Upper lobe of right lung (tissue), 1 donor: ENCODE measurements around the gene OR6J1. TPM values are rescaled to one million over a fixed set of nuclear protein-coding genes. Genes with fewer than 3 reads are reported as not detected.
A peak's percentile ranks its signal among the peaks of the same experiment; 100 is the strongest.

ENCODE experiments used
- ATAC-seq: fragments of 200-7000 bp; cut with Tn5 transposase; one replicate; pipeline ENCODE4 v1.9.1; 2020; ENCODE audit warnings: mild to moderate bottlenecking, moderate library complexity
- DNase-seq: peaks from one replicate; pipeline ENCODE4 v3.0.0-alpha.2; 2020
- H3K27ac ChIP-seq: fragments of 200-600 bp; one replicate; pipeline ENCODE4 v1.8.0; 2022
- H3K27me3 ChIP-seq: fragments of 200-600 bp; one replicate; pipeline ENCODE4 v1.8.0; 2022; ENCODE audit warnings: mild to moderate bottlenecking
- H3K36me3 ChIP-seq: fragments of 200-600 bp; one replicate; pipeline ENCODE4 v1.8.0; 2022
- H3K4me1 ChIP-seq: fragments of 200-600 bp; one replicate; pipeline ENCODE4 v1.8.0; 2022
- H3K4me3 ChIP-seq: fragments of 200-600 bp; one replicate; pipeline ENCODE4 v1.8.0; 2022; ENCODE audit warnings: mild to moderate bottlenecking
- H3K9me3 ChIP-seq: fragments of 200-600 bp; one replicate; pipeline ENCODE4 v1.8.0; 2022
- intact Hi-C: fragments of 100-400 bp; cut with DNase I; formaldehyde crosslinking; loops from one replicate; pipeline ENCODE4 v1.11.0; 2022
- total RNA-seq: library from RNA; stranded (reverse); fragmentation: NEBNext Ultra II Directional; extraction: Animal tissue kit (Norgen Biotek cat#: 25700); gene quantifications from one replicate; pipeline ENCODE4 v1.2.1, GENCODE V29; 2021
- TF ChIP-seq, protein P1 (sequence below): fragments of 200-600 bp; IDR thresholded peaks from one replicate; pipeline ENCODE4 v1.8.0; 2022; ENCODE audit warnings: antibody characterized with exemption
- donor health status: DM: no; HTN: yes; CAD: no; lungs with severe emphysema.

OR6J1 gene
- total RNA-seq, 1 donor from 2014 or later = not detected

DNA sequence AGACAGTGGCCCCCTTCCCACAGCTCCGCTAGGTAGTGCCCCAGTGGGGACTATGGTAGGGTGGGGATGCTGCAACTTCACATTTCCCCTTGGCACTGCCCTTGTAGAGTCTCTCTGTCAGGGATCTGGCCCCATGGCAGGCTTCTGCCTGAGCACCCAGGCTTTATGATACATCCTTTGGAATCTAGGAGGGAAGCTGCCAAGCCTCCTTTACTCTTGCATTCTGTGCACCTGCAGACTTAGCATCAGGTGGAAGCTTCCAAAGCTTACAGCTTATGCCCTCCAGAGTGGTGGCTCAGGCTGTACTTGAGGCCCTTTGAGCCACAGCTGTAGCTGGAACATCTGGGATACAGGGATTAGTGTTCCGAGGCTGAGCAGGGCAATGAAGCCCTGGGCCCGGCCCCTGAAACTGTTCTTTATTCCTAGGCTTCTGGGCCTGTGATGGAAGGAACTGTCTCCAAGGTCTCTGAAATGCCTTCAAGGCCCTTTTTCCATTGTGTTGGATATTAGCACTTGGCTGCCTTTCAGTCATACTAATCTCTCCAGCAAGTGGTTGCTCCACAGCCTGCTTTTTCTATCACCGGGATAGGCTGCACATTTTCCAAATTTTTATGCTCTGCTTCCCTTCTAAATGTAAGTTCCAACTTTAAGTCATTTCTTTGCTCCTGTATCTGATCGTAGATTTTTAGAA is 22.2 kb upstream of the OR6J1 start:
- intact Hi-C loops = no loop called here
- DNase-seq (no peak), ATAC-seq (peak; percentile 22)
- no peaks in the 10 kb centered on the region for H3K36me3 ChIP-seq
- H3K9me3 ChIP-seq = no peaks in the 10 kb centered on the region
- H3K4me1 ChIP-seq = no peaks in the 10 kb centered on the region
- H3K4me3 ChIP-seq = no peak overlapping the region
- TF ChIP-seq, protein P1, sequence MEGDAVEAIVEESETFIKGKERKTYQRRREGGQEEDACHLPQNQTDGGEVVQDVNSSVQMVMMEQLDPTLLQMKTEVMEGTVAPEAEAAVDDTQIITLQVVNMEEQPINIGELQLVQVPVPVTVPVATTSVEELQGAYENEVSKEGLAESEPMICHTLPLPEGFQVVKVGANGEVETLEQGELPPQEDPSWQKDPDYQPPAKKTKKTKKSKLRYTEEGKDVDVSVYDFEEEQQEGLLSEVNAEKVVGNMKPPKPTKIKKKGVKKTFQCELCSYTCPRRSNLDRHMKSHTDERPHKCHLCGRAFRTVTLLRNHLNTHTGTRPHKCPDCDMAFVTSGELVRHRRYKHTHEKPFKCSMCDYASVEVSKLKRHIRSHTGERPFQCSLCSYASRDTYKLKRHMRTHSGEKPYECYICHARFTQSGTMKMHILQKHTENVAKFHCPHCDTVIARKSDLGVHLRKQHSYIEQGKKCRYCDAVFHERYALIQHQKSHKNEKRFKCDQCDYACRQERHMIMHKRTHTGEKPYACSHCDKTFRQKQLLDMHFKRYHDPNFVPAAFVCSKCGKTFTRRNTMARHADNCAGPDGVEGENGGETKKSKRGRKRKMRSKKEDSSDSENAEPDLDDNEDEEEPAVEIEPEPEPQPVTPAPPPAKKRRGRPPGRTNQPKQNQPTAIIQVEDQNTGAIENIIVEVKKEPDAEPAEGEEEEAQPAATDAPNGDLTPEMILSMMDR = no peak
- no peak overlapping the region for H3K27ac ChIP-seq
- no peaks in the 10 kb centered on the region for H3K27me3 ChIP-seq

DNA sequence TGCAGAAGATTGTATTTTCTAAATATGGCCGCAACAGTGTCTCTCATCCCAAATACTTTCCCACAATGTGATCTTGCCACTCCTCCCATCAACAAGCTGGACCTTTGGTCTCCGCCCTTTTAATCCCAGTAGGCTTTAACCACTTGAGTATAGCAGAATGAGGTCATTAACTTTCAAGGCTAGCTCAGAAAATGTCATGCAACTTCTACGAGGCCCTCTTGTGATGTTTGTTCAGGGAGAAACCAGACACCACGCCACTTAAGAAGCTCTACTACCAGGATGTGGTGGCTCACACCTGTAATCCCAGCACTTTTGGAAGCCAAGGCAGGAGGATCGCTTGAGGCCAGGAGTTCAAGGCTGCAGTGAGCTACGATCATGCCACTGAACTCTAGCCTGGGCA is 20.1 kb upstream of the OR6J1 start:
- H3K4me1 ChIP-seq = no peaks in the 10 kb centered on the region
- intact Hi-C loops = no loop called here
- no peaks in the 10 kb centered on the region for H3K36me3 ChIP-seq
- DNase-seq (no peak), ATAC-seq (no peak)
- no peaks in the 10 kb centered on the region for H3K9me3 ChIP-seq
- TF ChIP-seq, protein P1 = no peak
- no peak overlapping the region for H3K4me3 ChIP-seq
- H3K27me3 ChIP-seq = no peaks in the 10 kb centered on the region
- no peak overlapping the region for H3K27ac ChIP-seq

DNA sequence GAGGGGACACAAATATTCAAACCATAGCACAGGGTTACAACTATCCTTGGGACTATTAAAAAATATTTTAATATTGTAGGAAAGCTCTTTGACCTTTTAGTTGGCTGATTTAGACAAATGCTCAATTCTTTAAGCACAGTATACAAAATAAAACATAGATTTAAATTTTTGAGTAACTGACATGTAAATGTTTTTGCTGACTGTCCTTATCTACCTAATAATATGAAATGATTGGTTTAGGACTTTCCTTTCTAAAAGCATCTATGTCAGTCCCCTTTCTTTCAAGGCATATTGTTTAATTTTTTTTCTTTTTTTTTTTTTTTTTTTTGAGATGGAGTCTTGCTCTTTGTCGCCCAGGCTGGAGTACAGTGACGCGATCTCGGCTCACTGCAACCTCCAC is 16.5 kb upstream of the OR6J1 start:
- Histone ChIP-seq H3K27ac (no peak overlapping the region), H3K36me3 (no peaks in the 10 kb centered on the region), H3K4me3 (no peak overlapping the region), H3K4me1 (no peaks in the 10 kb centered on the region), H3K27me3 (no peaks in the 10 kb centered on the region), H3K9me3 (no peaks in the 10 kb centered on the region)
- ATAC-seq (no peak), DNase-seq (no peak)
- TF ChIP-seq, protein P1 = no peak
- intact Hi-C loops = no loop called here

DNA sequence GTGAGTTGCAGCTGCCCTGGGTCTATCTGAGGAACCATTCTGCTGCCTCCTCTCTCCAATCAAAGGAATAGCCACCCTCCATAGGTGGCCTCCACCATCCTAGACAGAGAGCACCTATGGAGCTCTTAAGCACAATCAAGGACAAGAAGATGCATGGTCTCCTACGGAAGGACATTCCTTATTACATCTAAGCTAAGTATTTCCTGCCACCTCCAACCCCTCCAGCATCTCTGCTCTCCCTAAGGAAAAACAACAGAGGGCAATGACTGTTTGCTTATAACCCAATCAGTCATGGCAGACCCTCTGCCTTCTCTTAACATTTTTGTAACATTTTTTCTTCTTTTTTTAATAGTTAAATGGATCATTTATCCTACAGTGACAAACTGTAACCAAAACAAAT is 14.8 kb upstream of the OR6J1 start:
- TF ChIP-seq, protein P1 = no peak
- no peaks in the 10 kb centered on the region for H3K27me3 ChIP-seq
- no peak overlapping the region for H3K27ac ChIP-seq
- H3K4me1 ChIP-seq = no peaks in the 10 kb centered on the region
- intact Hi-C loops = loop anchor here (10.0 kb wide), 1 partner anchor 84 kb away; no protein-coding TSS in a partner anchor
- H3K9me3 ChIP-seq = no peaks in the 10 kb centered on the region
- peak; percentile 20 for ATAC-seq
- no peaks in the 10 kb centered on the region for H3K36me3 ChIP-seq
- DNase-seq = no peak
- no peak overlapping the region for H3K4me3 ChIP-seq

DNA sequence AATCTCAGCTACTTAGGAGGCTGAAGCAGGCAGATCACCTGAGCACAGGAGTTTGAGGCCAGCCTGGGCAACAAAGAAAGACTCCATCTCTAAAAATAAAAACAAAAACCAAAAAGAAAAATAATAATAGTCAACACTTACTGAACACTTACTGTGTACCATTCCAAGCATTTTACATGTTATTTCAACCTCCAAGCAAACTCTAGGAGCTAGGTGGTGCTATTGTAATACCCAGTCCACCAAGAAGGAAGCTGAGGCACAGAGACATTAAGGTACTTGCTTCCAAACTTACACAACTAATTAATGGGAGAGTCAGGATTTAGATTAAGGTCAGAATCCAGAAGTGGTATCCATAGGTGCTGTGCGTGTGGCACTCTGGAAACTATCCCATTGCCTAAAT is 13.7 kb upstream of the OR6J1 start:
- peaks cover 4% of the 10 kb centered on the region for H3K4me1 ChIP-seq
- no peaks in the 10 kb centered on the region for H3K27me3 ChIP-seq
- no peaks in the 10 kb centered on the region for H3K36me3 ChIP-seq
- no peak overlapping the region for H3K4me3 ChIP-seq
- DNase-seq (no peak), ATAC-seq (peak; percentile 59)
- H3K9me3 ChIP-seq = no peaks in the 10 kb centered on the region
- TF ChIP-seq, protein P1 = peak; percentile 46
- intact Hi-C loops = loop anchor here (10.0 kb wide), 1 partner anchor 83 kb away; no protein-coding TSS in a partner anchor
- no peak overlapping the region for H3K27ac ChIP-seq
